Measurements from ENCODE around the gene ADPRS.

The ADPRS gene

DNA sequence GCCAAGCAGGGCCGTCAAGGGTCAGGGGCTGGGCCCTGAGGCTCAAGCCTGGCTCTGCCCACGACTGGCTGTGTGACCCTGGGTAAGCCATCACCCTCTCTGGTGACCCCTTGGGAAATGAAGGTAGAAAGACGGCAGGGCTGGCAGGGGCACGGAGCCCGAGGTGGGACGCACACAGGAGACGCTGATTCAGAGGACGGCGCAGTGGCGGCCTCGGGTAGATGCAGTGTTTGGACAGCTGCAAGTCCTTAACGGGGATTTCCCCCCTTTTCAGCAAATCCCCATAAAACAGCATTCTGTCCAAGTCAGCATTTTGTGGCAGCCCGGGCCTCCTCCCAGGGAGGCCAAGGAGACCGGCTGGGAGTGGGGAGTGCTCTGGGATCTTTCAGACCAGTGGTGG is 19.6 kb downstream of the ADPRS start:
- DNase-seq (ENCODE audit: low read depth), result no peak

DNA sequence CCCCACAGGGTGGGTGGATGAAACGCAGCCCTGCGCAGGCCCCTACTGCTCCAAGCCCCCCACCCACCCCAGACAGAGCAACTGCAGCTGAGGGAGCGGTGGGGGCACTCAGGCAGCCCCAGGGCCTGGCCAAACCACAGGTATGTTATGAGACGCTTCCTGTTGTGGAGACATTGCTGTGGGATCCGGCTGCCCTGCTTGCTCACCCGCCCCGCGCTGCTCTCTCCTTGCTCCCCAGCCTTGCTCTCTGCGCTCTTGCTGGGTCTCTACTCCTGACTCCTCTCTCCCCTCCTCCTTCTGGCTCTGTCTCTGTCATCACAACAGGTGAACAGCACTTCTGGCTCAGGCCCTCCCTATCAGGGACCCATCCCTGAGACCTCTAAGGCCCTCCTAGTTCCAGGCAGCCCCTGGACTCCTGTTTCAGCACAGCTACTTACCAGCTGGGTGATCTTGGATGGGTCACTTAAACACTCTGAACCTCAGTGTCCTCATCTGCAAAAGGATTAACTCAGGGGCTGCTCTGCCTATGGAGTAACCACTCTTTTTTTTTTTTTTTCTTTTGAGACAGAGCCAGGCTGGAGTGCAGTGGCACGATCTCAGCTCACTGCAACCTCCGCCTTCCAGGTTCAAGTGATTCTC is 20.5 kb downstream of the ADPRS start:
- no peak for DNase-seq (ENCODE audit: low read depth)

DNA sequence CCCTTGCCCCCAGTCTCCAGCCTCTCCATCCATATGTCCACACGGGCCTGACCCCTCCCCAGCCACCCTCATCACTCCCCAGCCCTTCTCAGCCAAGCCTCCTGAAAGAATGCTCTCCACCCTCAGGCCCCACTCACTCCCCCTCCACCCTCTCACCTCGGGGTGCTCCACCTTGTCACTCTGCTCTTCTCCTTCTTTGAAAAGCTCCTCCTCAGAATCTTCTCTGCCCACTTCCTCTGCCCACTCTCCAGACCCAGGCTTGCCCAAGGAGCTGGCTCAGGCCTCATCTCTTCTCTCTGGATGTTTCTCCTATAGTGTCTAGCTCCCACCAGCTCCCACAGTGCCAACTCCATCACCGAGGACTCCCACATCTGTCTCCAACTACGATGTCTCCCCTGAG is 22.5 kb downstream of the ADPRS start:
- no peak for DNase-seq (ENCODE audit: low read depth)

DNA sequence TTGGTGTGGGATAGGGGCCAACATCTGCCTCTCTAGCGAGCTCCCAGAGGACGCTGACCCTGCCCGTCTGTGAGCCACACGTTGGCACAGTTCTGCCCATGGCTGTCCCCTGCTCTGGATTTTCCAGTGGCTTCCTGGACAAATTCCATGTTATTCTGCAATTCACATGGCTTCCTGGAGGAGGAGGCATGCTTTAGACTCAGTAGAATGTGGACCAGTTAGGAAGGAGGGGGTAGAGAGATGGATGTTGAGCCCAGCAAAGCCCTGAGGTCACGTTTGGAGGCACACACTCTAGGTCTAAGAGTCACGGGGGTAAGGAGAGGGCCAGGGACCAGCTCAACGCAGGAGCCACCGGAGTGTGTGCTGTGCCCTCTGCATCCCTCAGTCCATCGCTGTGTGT is 24.1 kb downstream of the ADPRS start:
- DNase-seq (ENCODE audit: low read depth), result no peak

DNA sequence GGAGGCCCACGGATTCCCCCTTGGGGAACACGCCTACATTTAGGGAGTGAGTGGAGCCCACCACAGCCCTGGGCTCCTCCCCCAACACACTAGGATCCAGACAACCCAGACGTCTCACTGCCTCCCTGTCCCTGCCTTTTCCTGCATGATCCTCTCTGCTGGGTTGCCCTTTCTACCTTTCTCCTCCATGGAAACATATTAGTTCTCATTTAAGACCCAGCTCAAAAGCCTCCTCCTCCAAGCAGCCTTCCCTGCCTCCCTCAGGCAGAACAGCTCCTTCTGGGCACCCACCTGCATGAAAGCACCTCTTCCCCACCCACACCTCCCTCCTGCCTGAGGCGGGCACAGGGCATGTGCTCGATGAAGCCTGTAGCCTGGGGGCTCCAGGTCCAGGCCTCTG is 25.7 kb downstream of the ADPRS start:
- DNase-seq (ENCODE audit: low read depth), result no peak

DNA sequence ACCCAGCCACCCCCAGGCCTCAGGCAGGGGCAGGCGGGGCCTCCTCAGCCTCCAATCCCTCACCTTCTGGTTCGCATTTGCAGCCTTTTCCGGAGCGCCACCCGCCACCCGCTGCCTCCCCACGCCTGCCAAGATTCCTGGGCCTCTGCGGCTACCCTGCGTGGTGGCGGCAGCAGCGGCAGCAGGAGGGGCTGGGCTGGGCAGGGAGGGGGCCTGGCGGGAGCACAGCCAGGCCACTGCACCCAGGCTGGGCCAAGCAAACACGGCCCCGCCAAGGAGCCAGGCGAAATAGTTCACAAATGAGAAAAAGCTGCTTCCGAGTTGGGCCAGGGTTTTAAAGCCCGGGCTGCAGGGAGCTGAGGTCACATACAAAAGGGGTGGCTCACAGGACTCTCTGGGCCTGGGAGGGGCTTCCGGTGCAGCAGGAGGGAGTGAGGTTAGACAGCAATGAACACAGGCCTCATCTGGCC is 26.5 kb downstream of the ADPRS start:
- no peak for DNase-seq (ENCODE audit: low read depth)

DNA sequence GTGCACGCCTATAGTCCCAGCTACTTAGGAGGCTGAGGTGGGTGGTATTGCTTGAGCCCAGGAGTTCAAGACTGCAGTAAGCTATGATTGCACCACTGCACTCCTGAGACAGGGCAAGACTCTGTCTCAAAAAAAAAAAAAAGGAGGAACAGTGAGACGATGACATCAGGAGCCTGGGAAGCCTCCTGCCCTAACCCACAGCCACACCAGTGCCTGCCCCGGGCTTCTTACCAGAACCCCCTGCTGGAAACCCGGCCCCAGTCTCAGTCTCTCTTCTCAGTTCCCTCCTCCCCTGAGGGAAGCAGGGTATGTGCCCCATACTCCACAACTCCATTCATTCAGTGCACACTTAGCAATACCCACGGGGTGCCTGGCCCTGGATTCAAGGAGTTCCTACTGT is 27.2 kb downstream of the ADPRS start:
- DNase-seq (ENCODE audit: low read depth), result no peak

DNA sequence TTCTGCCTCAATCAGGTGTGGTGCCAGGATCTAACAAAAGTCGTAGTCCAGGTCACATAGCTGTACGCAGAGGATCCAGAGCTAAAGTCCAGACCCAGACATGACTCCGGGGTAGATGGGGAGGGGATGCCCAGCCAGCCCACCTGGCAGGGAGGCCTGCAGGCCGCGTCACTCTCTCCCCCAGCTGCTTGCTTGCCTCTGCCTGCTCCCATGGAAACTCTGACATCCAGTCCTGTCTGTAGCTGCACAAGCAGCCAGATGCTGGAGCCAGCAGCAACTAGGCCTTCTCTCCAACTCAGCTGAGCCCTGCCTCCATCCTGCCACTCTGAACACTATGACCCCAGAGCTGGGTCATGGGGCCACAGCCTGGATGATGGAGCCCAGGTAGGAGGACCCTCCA is 28.2 kb downstream of the ADPRS start:
- DNase-seq (ENCODE audit: low read depth), result no peak

DNA sequence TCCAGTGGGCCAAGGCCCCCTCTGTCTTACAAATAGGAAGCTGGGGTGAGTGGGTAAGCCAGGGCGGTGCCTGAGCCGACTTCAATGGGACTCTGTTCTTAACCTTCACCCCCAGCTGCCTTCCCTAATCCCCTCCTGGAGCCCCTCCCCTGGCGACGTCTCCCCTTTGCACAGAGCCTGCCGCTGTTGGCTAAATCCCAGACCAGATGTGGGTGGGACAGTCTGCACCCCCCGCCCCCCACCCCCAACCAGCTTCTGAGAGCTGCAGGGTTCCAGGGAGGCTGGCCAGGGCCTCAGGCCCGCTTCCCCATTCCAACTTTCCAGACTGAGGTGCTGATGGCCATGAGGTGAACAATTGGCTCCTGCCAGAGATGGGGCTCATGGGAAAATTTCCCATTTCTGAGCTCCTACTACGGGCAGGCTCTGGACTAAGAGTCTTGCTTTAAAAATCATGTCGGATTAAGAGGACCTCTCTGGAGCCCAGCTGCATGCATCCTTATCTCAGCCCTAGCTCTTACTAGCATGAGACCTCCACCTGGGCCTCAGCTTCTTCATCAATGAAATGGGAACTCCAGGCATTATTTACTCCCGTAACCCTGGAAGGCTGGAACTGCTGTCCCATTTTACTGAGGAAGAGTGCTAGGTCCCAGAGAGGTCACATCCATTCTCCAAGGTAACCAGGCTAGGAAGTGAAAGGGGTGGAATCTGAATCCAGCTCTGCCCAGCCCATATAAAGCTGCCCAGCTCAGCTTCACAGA is 29.9 kb downstream of the ADPRS start:
- no peak for DNase-seq (ENCODE audit: low read depth)

DNA sequence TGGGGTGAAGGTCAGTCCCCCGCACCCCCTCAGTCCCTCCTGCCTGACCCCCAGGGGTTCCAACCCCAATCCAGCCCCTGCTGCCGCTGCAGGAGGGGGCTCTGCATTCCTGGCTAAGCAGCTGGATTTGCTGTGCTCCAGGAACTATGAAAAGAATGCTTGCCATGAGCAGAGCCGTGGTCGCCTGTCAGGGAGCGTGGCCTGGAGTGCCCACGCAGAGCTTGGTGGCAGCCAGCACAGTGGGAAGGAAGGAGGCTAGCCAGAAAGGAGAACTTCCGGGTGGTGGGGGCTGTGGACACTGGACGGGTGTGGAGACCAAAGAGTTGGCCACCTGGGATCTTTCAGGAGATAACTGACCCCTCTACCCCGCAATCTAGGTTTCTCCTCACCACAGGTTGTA is 30.8 kb downstream of the ADPRS start:
- DNase-seq (ENCODE audit: low read depth), result no peak

DNA sequence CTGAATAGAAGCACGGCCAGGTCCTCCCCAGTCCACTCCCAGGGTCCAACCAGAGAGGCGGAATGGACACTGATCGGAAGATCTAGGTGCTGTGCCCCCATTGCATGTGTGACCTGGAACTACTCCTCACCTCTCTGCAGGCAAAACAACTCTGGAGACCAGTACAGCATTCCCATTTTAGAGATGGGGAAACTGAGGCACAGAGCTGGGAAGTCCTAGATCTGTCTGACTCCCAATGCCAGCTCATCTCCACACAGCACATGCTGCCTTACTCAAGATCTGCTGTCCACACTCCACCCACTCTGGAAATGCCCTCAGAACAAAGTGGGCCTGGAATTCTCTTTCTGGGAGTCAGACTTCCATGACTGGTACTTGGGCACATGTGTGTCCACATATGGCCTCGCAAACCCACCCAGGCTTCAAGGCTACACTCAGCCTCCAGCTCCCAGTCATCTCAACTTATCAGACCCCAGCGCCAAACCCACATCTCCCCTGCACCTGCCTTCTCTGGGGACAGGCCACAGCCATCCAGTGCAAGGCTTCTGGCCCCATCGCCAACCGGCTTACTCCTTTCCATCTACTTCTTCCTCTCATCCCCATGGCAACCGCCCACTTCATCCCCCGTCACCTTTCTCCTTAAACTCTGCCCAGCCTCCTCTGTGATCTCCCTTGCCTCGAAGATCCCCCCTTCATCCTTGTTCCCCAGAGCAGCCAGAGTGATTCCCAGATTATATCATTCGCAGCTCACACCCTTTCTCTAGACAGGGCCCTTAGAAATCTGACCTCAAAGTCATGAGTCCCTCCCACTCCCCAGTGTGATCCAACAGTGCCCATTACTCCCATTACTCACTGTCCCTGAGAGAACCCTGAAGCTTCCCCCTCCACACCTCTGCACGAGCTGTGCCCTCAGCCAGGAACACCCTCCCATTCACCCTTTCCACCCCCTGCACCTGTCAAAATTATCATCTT is 33.7 kb downstream of the ADPRS start:
- no peak for DNase-seq (ENCODE audit: low read depth)

DNA sequence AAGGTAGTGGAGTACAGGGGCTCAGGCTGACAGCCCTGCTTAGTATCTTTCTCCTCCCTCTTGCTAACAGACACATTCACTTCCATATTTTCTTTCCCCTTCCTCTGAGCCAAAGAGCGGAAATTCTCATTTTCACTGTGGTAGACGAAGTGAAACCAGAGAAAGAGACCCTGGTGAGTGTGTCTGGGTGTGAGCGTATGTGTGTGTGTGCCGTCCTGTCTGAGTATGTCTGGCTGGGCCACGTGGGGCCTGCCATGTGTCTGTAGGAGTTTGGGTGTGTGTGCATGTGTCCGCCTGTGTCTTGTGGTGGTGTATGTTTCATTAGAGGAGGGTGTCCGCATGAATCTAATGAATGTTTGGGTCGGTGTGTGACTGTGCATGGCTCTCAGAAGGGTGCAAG is 34.7 kb downstream of the ADPRS start:
- no peak for DNase-seq (ENCODE audit: low read depth)

DNA sequence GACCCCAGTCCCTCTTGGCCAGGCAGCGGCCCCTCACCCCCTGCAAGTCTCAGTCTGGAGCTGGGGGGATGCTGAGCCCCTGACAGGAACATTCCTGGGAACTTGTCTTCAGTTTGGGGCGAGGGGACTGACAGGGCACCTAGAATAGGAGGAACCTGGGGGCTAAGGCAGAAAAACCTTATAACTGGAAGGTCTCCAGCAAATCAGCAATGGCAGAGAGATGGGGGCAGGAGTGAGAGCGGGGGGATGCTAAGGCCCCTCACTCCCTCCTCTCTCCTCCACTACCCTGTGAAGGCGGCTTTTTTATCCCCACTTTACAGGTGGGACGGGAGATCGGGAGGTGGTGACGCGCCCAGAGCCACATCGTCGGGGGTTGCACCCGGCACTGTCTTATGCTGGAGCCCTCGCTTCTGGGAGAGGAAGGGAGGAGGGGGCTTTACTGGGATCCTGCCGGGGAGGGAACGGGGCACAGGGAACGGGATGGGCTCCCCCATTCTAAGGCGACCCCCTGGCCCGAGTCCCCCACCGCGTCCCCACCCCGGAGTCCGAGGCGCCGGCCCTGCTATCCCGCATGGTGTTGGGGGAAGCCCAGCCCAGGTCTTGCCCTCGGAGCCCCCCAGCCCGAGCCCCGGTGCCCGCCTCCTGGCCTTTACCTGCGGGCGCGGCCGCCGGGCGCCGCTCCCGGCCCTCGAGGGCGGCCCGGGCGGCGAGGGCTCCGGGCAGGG is 35.9 kb downstream of the ADPRS start:
- DNase-seq (ENCODE audit: low read depth), result no peak

DNA sequence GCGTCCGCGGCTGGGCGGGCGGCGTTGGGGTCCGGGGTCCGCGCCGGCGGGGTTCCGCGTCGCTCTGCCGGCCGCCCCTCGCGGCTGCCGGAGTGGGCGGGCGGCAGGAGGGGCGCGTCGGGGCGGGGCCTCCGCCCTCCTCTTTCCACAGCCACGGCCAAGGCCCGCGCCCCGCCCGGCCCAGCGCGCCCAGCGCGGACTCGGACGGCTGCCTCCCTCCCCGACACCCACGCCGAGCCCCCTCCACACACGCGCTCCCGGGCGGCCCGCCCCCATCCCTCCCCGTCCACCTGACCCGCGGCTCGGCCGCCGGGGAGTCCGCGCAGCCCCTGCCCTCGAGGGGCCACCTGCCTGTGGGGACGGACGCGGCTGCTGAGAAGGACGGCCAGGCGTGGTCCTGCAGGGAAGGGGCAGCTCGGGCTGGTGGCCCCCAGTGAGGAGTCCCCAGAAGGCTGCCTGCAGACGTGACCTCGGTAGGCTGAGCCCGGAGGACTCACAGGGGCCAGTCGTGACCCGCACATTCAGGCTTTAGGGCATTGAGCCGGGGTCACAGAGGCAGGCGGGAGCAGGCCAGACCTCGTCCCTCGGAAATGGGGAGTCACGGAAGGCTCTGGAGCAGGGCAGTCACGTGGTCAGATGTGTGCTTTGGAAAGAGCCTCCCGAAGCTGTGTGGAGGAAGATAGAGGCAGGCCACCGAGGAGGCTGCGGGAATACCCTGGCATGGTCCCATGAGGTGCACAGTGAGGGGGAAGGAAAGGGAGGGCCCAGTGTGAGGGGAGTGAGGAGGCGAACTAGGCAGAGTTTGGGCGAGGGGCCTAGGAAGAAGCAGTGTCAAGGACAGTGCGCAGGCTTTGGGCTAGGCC is 36.7 kb downstream of the ADPRS start, which contains the start of gene COL8A2:
TSS of gene COL8A2 (minus strand) at position 94 of the 863 bp plus-strand sequence. CDS start 24,980 bp downstream, outside the sequence.
- no peak for DNase-seq (ENCODE audit: low read depth)

DNA sequence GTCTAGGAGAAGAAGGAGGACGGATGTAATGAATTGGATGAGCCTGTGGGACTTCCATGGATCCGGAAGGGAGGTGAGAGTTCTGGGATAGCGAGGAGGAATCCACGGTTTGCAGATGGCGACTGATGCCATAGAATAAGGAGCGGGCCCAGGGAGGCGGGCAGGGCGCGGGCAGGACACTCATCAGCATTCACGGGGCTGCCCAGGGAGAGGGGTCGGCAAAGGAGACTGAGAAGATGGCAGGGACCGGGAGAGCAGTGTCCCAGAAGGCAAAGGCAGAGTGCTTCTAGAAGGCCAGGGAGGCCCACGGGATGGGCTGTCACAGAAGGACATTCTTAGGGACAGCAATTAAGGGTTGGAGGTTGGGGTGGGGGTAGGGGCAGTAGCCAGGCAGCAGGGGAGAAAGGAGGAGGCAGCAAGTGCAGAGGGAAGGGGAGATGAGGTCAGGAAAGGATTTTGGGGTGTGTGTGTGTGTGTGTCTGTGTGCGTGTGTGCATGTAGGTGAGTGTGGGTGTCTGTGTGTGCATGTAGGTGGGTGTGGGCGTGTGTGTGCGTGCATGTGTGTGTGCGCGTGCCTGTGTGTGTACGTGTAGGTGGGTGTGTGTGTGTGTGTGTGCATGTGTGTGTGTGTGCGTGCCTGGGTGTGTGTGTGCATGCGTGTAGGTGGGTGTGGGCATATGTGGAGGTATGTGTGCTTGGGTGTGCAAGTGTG is 37.5 kb downstream of the ADPRS start:
- no peak for DNase-seq (ENCODE audit: low read depth)

DNA sequence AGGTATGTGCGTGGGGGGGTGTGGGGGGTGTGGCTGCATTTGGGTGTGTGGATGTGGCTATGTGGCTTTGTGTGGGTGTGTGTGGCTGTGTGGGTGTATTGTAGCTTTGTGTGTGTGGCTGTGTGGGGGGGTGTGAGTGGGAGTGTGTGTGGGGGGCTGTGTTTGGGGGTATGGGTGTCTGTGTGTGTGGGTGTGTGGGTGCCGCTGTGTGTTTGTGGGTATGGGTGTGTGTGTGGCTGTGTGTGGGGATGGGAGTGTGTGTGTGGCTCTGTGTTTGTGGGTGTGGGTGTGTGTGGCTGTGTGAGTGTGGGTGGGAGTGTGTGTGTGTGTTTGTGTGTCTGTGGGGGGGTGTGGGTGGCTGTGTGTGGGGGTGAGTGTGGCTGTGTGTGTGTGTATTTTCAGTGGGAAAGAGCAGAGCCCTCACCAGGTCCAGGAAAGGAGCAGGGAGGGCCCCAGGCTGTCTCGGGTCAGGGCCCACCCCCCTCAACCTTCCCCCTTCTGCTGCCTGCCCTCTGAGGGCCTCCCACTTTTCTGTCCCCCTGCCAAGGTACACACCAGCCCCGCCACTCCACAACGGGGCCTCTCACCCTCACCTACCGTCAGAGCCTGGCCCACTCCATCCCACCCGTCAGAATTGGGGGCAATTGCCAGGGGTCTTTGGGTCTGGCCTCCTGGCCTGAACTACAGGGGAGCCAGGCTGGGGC is 38.3 kb downstream of the ADPRS start:
- DNase-seq (ENCODE audit: low read depth), result no peak

DNA sequence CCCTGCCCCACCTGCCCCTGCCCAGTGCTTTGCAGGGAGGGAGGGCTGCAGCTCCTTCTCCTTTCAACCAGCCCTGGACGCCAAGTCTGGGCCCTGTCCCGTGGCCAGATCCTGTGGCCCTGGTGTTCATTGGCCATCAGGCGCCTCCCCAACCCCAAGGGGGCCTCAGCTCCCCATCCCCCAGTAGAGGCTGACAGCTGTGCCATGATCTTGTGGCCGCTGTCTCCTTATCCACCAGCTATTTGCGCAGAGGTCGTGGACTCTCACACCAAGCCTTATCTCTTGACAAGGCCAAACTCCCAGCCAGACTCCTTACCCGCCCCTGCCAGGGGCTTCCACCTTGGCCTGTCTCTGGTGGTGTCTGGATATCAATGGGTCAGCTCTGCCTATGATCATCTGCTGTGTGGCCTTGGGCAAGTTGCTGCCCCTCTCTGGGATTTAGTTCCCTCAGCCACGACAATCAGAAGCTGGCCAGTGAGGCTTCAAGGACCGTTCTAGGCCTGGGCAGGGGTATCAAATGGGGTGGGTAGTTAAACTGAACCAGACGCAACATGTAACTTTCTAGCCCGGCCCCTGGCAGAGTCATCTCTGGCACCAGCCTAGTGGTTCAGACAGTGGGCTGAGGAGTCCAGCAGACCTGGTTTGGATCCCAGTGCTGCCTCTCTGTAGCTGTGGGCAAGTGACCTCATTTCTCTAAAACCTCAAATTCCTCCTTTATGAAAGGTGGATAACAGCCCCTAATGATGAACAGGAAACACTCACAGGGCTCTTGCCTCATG is 39.6 kb downstream of the ADPRS start:
- no peak for DNase-seq (ENCODE audit: low read depth)

DNA sequence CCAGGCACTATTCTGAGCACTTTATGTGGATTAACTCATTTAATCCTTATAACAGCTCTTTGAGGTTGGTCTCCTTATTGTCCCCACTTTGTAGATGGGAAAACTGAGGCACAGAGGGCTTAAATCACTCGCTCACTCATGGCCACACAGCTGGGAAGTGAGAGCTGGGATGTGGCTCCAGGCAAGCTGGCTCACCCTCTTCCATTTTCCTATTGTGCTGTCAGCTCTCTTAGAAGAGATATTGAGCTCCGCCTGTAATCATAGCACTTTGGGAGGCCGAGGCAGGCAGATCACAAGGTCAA is 40.2 kb downstream of the ADPRS start:
- DNase-seq (ENCODE audit: low read depth), result no peak

DNA sequence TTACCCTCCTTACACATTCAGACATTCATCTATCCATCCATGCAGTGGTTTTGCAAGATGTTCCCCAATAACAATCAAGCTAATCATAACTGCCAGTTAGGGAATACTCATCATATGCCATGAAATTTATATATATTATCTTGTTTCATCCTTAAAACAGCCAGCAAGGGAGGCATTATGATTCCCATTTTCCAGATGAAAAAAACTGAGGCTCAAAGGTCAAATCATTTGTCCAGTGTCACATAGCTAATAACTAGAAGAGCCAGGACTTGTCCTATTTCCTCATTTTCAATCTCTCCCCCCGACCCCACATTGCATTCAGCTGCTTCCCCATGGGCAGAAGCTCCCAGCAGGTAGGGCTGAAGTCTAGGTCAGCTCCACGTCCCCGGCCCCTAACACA is 43.3 kb downstream of the ADPRS start:
- DNase-seq (ENCODE audit: low read depth), result no peak
